IMR-90 (cell line): ENCODE data around the gene ELL2. TPM values are rescaled to one million over a fixed set of nuclear protein-coding genes. Genes with fewer than 3 reads are reported as not detected.
A peak's percentile ranks its signal among the peaks of the same experiment; 100 is the strongest.

Source experiments
- ATAC-seq: fragments of 200-7000 bp; cut with Tn5 transposase; 2 replicates; pipeline ENCODE4 v1.9.1; 2020; ENCODE audit warnings: low read depth, mild to moderate bottlenecking, moderate library complexity
- BruUV-seq: library from RNA; stranded (reverse); fragments of 400-500 nt; replicated peaks from 2 replicates; lab custom pipeline; 2021; lab: Mats Ljungman, UMichigan
- CTCF ChIA-PET: fragments of 300-600 bp; formaldehyde crosslinking; extraction: SDS; loops from one replicate; lab custom pipeline; 2021; ENCODE audit warnings: antibody characterized with exemption; lab: Yijun Ruan, JAX
- POLR2A ChIA-PET: fragments of 300-600 bp; sonication (Branson Sonifier 250); formaldehyde crosslinking; loops from one replicate; lab custom pipeline; 2022; ENCODE audit warnings: antibody characterized with exemption; ENCODE audit not compliant: unreplicated experiment; lab: Charles Lee
- DNase-seq: peaks from one replicate; pipeline ENCODE4 v3.0.0; 2013
- H2AFZ ChIP-seq: replicated peaks from 2 replicates; pipeline ENCODE3; 2013; ENCODE audit warnings: low read length, mild to moderate bottlenecking; ENCODE audit not compliant: poor library complexity
- H2AK5ac ChIP-seq: 2 replicates; pipeline ENCODE4 v1.6.1; 2013; ENCODE audit warnings: low read depth, low read length, inconsistent platforms
- H2AK9ac ChIP-seq: replicated peaks from 2 replicates; pipeline ENCODE3; 2013; ENCODE audit warnings: mild to moderate bottlenecking, low read depth, low read length, moderate library complexity; ENCODE audit not compliant: poor library complexity
- H2BK120ac ChIP-seq: 2 replicates; pipeline ENCODE4 v1.6.1; 2013; ENCODE audit warnings: low read depth, low read length, inconsistent platforms
- H2BK15ac ChIP-seq: 3 replicates; pipeline ENCODE4 v1.6.1; 2013; ENCODE audit warnings: low read depth, low read length, inconsistent platforms
- H2BK20ac ChIP-seq: 2 replicates; pipeline ENCODE4 v1.6.1; 2013; ENCODE audit warnings: low read depth, mild to moderate bottlenecking, inconsistent platforms, low read length, moderate library complexity
- H2BK5ac ChIP-seq: 2 replicates; pipeline ENCODE4 v1.6.1; 2013; ENCODE audit warnings: mild to moderate bottlenecking, low read depth, low read length, inconsistent platforms; ENCODE audit not compliant: poor library complexity, severe bottlenecking
- H3K14ac ChIP-seq: replicated peaks from 2 replicates; pipeline ENCODE4 v1.6.1; 2013; ENCODE audit warnings: low read depth, low read length, inconsistent platforms
- H3K18ac ChIP-seq: 2 replicates; pipeline ENCODE4 v1.6.1; 2013; ENCODE audit warnings: low read depth, low read length, control low read depth
- H3K23ac ChIP-seq: 2 replicates; pipeline ENCODE4 v1.6.1; 2013; ENCODE audit warnings: low read depth, low read length, inconsistent platforms
- H3K27ac ChIP-seq: 2 replicates; pipeline ENCODE4 v1.5.1; 2013; ENCODE audit warnings: mild to moderate bottlenecking, control low read depth, low read length; ENCODE audit not compliant: insufficient read depth
- H3K27me3 ChIP-seq: 2 replicates; pipeline ENCODE4 v1.6.1; 2013; ENCODE audit warnings: low read length; ENCODE audit not compliant: control insufficient read depth, insufficient read depth
- H3K36me3 ChIP-seq: 2 replicates; pipeline ENCODE4 v1.6.1; 2013; ENCODE audit warnings: low read length, mixed read lengths; ENCODE audit not compliant: control insufficient read depth, insufficient read depth
- H3K4ac ChIP-seq: 2 replicates; pipeline ENCODE4 v1.6.1; 2013; ENCODE audit warnings: low read depth, low read length, inconsistent platforms
- H3K4me1 ChIP-seq: 2 replicates; pipeline ENCODE4 v1.6.1; 2013; ENCODE audit warnings: low read length, mixed read lengths; ENCODE audit not compliant: control insufficient read depth, insufficient read depth
- H3K4me2 ChIP-seq: 2 replicates; pipeline ENCODE4 v1.6.1; 2013; ENCODE audit warnings: low read depth, mild to moderate bottlenecking, control low read depth, low read length, moderate library complexity
- H3K4me3 ChIP-seq: 2 replicates; pipeline ENCODE4 v1.5.1; 2013; ENCODE audit warnings: low read depth, mild to moderate bottlenecking, control low read depth, low read length, moderate library complexity; ENCODE audit not compliant: insufficient read depth
- H3K56ac ChIP-seq: 2 replicates; pipeline ENCODE4 v1.6.1; 2013; ENCODE audit warnings: low read length, inconsistent platforms; ENCODE audit not compliant: insufficient read depth; ENCODE audit errors: extremely low read depth
- H3K79me1 ChIP-seq, 2 experiments: 2 replicates each; pipeline ENCODE4 v1.6.1; 2013; ENCODE audit warnings: low read length in 2 of 2, inconsistent platforms in 1 of 2, low read depth in 1 of 2
- H3K9ac ChIP-seq: 2 replicates; pipeline ENCODE4 v1.6.1; 2013; ENCODE audit warnings: low read depth, low read length, control low read depth
- H3K9me1 ChIP-seq: 2 replicates; pipeline ENCODE4 v1.6.1; 2013; ENCODE audit warnings: low read length, inconsistent platforms; ENCODE audit not compliant: insufficient read depth
- H3K9me3 ChIP-seq: 2 replicates; pipeline ENCODE4 v1.6.1; 2013; ENCODE audit warnings: low read length; ENCODE audit not compliant: control insufficient read depth, insufficient read depth
- H4K20me1 ChIP-seq: 2 replicates; pipeline ENCODE4 v1.6.1; 2013; ENCODE audit warnings: low read length, inconsistent platforms; ENCODE audit not compliant: insufficient read depth
- H4K5ac ChIP-seq: 2 replicates; pipeline ENCODE4 v1.6.1; 2013; ENCODE audit warnings: mild to moderate bottlenecking, low read depth, low read length, control low read depth
- H4K8ac ChIP-seq, 2 experiments: 2 replicates each; pipeline ENCODE4 v1.6.1; 2013; ENCODE audit warnings: low read depth in 2 of 2, low read length in 2 of 2, control low read depth in 1 of 2, inconsistent platforms in 1 of 2
- H4K91ac ChIP-seq: 2 replicates; pipeline ENCODE4 v1.6.1; 2013; ENCODE audit warnings: low read depth, low read length, inconsistent platforms; ENCODE audit not compliant: insufficient read depth
- CEBPB ChIP-seq: IDR thresholded peaks from 2 replicates; pipeline ENCODE4 v1.6.1; 2012; ENCODE audit warnings: low read depth, low read length, improper control_type of control experiment
- FOS ChIP-seq: fragments of 150-350 bp; IDR thresholded peaks from 2 replicates; pipeline ENCODE4 v1.6.1; 2016; ENCODE audit warnings: low read depth, low read length
- MAFK ChIP-seq: IDR thresholded peaks from 2 replicates; pipeline ENCODE4 v1.6.1; 2012; ENCODE audit warnings: low read depth, low read length, improper control_type of control experiment
- MAZ ChIP-seq: IDR thresholded peaks from 2 replicates; pipeline ENCODE4 v1.6.1; 2012; ENCODE audit warnings: low read depth, mild to moderate bottlenecking, low read length, improper control_type of control experiment, moderate library complexity, borderline replicate concordance
- NFE2L2 ChIP-seq: fragments of 150-350 bp; IDR thresholded peaks from 2 replicates; pipeline ENCODE4 v1.6.1; 2016; ENCODE audit warnings: low read depth, mild to moderate bottlenecking, low read length
- POLR2A ChIP-seq: IDR thresholded peaks from 2 replicates; pipeline ENCODE4 v1.6.1; 2012; ENCODE audit warnings: mild to moderate bottlenecking, low read depth, low read length
- RAD21 ChIP-seq: IDR thresholded peaks from 2 replicates; pipeline ENCODE4 v1.6.1; 2012; ENCODE audit warnings: low read length, improper control_type of control experiment
- RCOR1 ChIP-seq: IDR thresholded peaks from 2 replicates; pipeline ENCODE4 v1.6.1; 2012; ENCODE audit warnings: mild to moderate bottlenecking, low read length, improper control_type of control experiment; ENCODE audit not compliant: insufficient replicate concordance
- RFX5 ChIP-seq: IDR thresholded peaks from 2 replicates; pipeline ENCODE4 v1.8.0; 2012; ENCODE audit warnings: low read depth, mild to moderate bottlenecking, low read length, moderate library complexity
- dilution Hi-C: fragments of 300-500 bp; cut with HindIII; formaldehyde crosslinking; loops from one replicate; pipeline ENCODE4 v1.14.3; 2018; ENCODE audit warnings: low sequenced_read_pairs; ENCODE audit not compliant: unreplicated experiment
- in situ Hi-C: fragments of 300-500 bp; cut with MboI; formaldehyde crosslinking; loops from 3 replicates; pipeline ENCODE4 v1.14.3; 2019; ENCODE audit warnings: low sequenced_read_pairs, inconsistent platforms, mixed read lengths
- intact Hi-C: fragments of 100-400 bp; cut with micrococcal nuclease; formaldehyde crosslinking; loops from 2 replicates; pipeline ENCODE4 v1.10.0; 2022
- polyA plus RNA-seq, 3 experiments: library from polyadenylated mRNA; depleted of rRNA; stranded (reverse); fragments of >200 nt; gene quantifications; 2 replicates each; pipeline ENCODE4 v1.2.3, GENCODE V29; 2012; ENCODE audit warnings: low replicate concordance in 1 of 3
- total RNA-seq: library from RNA; depleted of rRNA; stranded (reverse); fragments of >200 nt; gene quantifications from 2 replicates; pipeline ENCODE4 v1.2.3, GENCODE V29; 2012
- TF ChIP-seq, protein P1 (sequence below): fragments of 150-350 bp; IDR thresholded peaks from 2 replicates; pipeline ENCODE4 v1.6.1; 2016; ENCODE audit warnings: low read depth, mild to moderate bottlenecking, low read length, moderate library complexity, borderline replicate concordance
- TF ChIP-seq, protein P2 (sequence below): conservative IDR thresholded peaks from 2 replicates; pipeline ENCODE4 v1.5.1; 2012; ENCODE audit warnings: mild to moderate bottlenecking, low read depth, low read length, improper control_type of control experiment
- TF ChIP-seq, protein P3 (sequence below): fragments of 150-350 bp; IDR thresholded peaks from 2 replicates; pipeline ENCODE4 v1.6.1; 2017; ENCODE audit warnings: mild to moderate bottlenecking, antibody characterized with exemption, low read length, low read depth

ELL2 gene
- total and polyA plus RNA-seq, 2 of the 4 experiments (the other 2 are of a cell fraction): 61.4 to 92.5 TPM

DNA sequence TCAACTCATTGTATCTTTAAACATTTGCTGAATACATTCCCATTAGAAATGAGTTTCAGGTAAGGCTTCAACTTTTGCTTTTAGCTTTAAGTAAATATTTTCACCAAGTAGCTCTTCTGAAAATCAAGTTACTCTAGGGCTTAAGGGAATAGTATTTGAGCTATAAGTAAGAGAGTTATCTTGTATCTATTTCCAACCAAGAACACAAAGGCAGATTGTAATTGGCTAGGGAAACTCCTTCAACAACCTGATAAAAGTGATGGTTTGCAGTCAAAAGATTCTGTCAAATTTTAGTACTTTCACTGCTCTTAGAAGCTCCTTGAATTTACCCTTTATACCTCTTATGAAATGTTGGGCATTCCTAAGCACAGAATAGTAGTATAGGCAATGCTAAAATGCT lies 13.0 kb downstream of the ELL2 start:
- dilution Hi-C loops (no loop called here), intact Hi-C loops (no loop called here), in situ Hi-C loops (loop anchor here (5.0 kb wide), 1 partner anchor 91 kb away; no protein-coding TSS in a partner anchor)
- Histone ChIP-seq H3K4me3 (no peak overlapping the region), H3K4ac (no peak overlapping the region), H3K9me3 (no peaks in the 10 kb centered on the region), H3K79me1 (peaks cover 0 to 49% of the 10 kb centered on the region in 2 experiments; a peak in 2 of 4 replicates), H3K36me3 (peaks cover 17% of the 10 kb centered on the region), H4K20me1 (peaks cover 94% of the 10 kb centered on the region), H2BK15ac (no peak overlapping the region), H3K27me3 (no peaks in the 10 kb centered on the region), H4K5ac (no peak overlapping the region), H4K91ac (no peak overlapping the region), H3K14ac (no peak overlapping the region), H2AFZ (no peak overlapping the region), H3K56ac (no peak overlapping the region), H3K23ac (no peak overlapping the region), H3K18ac (no peak overlapping the region), H2BK5ac (no peak overlapping the region), H2AK5ac (no peak overlapping the region), H3K9me1 (peaks cover 13% of the 10 kb centered on the region), H2BK120ac (no peak overlapping the region), H2AK9ac (no peak overlapping the region), H2BK20ac (no peak overlapping the region), H3K4me1 (peaks cover 24% of the 10 kb centered on the region), H3K9ac (no peak overlapping the region), H3K4me2 (peak overlapping the region; percentile 31), H3K27ac (no peak overlapping the region), H4K8ac (no peak overlapping the region)
- no peak for TF ChIP-seq RCOR1
- TF ChIP-seq RAD21: no peak
- TF ChIP-seq MAZ: no peak
- TF ChIP-seq, protein P1, sequence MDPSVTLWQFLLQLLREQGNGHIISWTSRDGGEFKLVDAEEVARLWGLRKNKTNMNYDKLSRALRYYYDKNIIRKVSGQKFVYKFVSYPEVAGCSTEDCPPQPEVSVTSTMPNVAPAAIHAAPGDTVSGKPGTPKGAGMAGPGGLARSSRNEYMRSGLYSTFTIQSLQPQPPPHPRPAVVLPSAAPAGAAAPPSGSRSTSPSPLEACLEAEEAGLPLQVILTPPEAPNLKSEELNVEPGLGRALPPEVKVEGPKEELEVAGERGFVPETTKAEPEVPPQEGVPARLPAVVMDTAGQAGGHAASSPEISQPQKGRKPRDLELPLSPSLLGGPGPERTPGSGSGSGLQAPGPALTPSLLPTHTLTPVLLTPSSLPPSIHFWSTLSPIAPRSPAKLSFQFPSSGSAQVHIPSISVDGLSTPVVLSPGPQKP: no peak
- no peak for TF ChIP-seq MAFK
- TF ChIP-seq, protein P2, sequence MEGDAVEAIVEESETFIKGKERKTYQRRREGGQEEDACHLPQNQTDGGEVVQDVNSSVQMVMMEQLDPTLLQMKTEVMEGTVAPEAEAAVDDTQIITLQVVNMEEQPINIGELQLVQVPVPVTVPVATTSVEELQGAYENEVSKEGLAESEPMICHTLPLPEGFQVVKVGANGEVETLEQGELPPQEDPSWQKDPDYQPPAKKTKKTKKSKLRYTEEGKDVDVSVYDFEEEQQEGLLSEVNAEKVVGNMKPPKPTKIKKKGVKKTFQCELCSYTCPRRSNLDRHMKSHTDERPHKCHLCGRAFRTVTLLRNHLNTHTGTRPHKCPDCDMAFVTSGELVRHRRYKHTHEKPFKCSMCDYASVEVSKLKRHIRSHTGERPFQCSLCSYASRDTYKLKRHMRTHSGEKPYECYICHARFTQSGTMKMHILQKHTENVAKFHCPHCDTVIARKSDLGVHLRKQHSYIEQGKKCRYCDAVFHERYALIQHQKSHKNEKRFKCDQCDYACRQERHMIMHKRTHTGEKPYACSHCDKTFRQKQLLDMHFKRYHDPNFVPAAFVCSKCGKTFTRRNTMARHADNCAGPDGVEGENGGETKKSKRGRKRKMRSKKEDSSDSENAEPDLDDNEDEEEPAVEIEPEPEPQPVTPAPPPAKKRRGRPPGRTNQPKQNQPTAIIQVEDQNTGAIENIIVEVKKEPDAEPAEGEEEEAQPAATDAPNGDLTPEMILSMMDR: no peak
- TF ChIP-seq NFE2L2: no peak
- TF ChIP-seq RFX5: no peak
- no peak for TF ChIP-seq POLR2A
- TF ChIP-seq FOS: no peak
- TF ChIP-seq, protein P3, sequence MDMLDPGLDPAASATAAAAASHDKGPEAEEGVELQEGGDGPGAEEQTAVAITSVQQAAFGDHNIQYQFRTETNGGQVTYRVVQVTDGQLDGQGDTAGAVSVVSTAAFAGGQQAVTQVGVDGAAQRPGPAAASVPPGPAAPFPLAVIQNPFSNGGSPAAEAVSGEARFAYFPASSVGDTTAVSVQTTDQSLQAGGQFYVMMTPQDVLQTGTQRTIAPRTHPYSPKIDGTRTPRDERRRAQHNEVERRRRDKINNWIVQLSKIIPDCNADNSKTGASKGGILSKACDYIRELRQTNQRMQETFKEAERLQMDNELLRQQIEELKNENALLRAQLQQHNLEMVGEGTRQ: no peak
- TF ChIP-seq CEBPB: no peak
- no peak for ATAC-seq
- ChIA-PET CTCF (no interaction called here), POLR2A (interaction anchor here (0.5 kb wide), 1 partner anchor 10 kb away, joined by 3 read pairs; no protein-coding TSS in a partner anchor)
- no TSS peak for BruUV-seq
- DNase-seq: no peak
